ENCODE measurements around the gene PATJ.

DNA sequence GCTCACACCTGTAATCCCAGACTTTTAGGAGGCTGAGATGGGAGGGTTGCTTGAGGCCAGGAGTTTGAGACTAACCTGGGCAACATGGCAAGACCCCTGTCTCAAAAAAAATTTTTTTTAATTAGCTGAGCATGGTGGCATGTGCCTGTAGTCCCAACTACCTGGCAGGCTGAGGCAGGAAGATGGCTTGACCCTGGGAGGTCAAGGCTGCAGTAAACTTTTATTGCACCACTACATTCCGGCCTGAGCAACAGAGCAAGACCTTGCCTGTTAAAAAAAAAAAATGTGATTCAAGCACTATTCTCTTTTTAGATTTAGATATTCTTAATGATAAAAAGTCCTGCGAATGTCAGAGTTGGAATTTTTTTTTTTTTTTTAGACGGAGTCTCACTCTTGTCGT, 349.8 kb downstream of the PATJ start:
- TF ChIP-seq, protein P1, sequence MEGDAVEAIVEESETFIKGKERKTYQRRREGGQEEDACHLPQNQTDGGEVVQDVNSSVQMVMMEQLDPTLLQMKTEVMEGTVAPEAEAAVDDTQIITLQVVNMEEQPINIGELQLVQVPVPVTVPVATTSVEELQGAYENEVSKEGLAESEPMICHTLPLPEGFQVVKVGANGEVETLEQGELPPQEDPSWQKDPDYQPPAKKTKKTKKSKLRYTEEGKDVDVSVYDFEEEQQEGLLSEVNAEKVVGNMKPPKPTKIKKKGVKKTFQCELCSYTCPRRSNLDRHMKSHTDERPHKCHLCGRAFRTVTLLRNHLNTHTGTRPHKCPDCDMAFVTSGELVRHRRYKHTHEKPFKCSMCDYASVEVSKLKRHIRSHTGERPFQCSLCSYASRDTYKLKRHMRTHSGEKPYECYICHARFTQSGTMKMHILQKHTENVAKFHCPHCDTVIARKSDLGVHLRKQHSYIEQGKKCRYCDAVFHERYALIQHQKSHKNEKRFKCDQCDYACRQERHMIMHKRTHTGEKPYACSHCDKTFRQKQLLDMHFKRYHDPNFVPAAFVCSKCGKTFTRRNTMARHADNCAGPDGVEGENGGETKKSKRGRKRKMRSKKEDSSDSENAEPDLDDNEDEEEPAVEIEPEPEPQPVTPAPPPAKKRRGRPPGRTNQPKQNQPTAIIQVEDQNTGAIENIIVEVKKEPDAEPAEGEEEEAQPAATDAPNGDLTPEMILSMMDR (IDR thresholded peaks at IDR 0.05; ENCODE audit: insufficient read depth, low read length): no peak
- no peak for TF ChIP-seq GABPA (IDR thresholded peaks at IDR 0.05; ENCODE audit: low read depth)
- TF ChIP-seq POLR2AphosphoS5 (IDR thresholded peaks at IDR 0.05; ENCODE audit: low read depth): no peak
- TF ChIP-seq, protein P2, sequence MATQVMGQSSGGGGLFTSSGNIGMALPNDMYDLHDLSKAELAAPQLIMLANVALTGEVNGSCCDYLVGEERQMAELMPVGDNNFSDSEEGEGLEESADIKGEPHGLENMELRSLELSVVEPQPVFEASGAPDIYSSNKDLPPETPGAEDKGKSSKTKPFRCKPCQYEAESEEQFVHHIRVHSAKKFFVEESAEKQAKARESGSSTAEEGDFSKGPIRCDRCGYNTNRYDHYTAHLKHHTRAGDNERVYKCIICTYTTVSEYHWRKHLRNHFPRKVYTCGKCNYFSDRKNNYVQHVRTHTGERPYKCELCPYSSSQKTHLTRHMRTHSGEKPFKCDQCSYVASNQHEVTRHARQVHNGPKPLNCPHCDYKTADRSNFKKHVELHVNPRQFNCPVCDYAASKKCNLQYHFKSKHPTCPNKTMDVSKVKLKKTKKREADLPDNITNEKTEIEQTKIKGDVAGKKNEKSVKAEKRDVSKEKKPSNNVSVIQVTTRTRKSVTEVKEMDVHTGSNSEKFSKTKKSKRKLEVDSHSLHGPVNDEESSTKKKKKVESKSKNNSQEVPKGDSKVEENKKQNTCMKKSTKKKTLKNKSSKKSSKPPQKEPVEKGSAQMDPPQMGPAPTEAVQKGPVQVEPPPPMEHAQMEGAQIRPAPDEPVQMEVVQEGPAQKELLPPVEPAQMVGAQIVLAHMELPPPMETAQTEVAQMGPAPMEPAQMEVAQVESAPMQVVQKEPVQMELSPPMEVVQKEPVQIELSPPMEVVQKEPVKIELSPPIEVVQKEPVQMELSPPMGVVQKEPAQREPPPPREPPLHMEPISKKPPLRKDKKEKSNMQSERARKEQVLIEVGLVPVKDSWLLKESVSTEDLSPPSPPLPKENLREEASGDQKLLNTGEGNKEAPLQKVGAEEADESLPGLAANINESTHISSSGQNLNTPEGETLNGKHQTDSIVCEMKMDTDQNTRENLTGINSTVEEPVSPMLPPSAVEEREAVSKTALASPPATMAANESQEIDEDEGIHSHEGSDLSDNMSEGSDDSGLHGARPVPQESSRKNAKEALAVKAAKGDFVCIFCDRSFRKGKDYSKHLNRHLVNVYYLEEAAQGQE (IDR thresholded peaks at IDR 0.05; ENCODE audit: insufficient replicate concordance, low read depth): no peak

All from HL-60 (cell line).